ENCODE results near the gene MKLN1.
"Not testable (repeated sequence)": the region's sequence is repeated elsewhere in the genome, so short reads cannot be mapped to it uniquely, and the experiment has no call there.

Gene MKLN1

DNA sequence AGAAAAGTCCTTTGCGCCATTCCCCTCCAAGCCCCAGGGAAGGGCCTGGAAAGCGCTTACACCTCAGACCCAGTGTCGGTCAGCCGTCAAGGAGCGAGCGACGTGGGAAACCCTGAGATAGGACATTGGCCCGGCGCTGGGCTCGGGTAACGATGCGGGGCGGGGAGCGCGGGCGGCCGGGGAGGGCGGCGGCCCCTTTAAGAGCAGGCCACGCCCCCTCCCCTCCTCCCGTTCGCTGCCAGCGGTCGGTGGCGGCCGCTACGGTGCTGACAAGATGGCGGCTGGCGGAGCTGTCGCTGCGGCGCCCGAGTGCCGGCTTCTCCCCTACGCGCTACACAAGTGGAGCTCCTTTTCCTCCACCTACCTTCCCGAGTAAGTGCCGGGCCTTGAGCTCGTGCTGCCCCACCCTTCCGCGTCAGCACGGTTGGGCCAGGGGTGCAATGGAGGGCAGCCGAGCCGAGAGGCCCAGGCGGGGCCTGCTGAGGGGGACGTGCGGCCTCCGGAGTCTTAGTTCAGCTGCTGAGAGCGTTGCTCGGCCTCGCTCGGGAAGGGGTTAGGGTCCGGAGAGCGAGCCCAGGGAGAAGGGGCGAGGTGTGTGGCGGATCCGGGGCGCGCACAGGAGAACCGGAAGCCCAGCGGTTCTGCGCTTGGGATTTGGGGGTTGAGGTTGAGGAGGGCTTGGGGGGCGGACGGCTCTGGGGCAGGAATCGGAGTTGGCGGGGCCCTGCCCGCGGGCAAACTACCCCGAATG is at the start of gene MKLN1:
Gene MKLN1 (plus strand): TSS at position 251 of the 751 bp plus-strand sequence. CDS start 24 bp downstream, at position 275.
- DNase-seq = peak; percentile 85 to 91

DNA sequence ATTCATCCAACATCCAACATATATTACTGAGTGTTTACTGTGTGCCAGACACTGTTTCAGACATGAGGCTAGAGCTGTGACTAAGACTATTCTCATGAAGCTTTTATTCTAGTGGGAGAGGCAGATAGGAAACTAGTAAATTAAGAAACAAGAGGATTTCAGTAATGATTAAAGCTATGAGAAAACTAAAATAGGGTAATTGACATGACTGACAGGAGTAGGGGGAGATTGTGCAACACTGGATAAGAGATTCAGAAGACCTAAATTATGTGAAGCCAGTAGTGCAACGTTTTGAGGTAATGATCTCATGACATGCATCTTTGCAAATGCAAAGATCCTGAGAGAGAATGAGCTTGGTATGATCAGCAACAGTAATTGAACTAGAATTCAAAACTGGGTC is 48.6 kb upstream of the MKLN1 start:
- DNase-seq = no peak

DNA sequence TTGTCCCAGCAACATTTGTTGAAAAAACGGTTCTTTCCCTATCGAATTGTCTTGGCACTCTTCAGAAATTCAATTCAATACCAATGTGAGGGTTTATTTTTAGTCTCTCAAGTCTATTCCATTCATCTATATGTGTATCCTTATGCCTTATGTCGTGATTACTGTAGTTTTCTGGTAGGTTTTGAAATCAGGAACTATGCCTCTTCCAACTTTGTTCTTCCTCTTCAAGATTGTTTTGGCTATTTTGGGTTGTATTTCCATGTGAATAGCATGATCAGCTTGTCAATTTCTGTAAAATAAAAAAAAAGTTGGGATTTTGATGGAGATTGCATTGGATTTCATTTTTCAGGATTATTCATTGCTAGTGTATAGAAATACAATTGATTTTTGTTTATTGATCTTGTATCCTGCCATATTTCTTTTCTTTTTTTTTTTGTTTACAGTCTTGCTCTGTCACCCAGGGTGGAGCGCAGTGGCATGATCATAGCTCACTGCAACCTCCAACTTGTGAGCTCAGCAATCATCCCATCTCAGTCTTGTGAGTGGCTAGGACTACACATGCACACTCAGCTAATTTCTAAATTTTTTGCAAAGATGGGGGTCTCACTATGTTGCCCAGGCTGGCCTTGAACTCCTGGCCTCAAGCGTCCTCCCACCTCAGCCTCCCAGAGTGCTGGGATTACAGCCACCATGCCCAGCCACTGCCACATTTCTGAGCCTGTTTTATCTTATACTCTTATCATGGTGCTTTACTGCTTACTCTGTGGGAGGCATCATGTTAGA is 46.2 kb upstream of the MKLN1 start:
- DNase-seq = no peak

DNA sequence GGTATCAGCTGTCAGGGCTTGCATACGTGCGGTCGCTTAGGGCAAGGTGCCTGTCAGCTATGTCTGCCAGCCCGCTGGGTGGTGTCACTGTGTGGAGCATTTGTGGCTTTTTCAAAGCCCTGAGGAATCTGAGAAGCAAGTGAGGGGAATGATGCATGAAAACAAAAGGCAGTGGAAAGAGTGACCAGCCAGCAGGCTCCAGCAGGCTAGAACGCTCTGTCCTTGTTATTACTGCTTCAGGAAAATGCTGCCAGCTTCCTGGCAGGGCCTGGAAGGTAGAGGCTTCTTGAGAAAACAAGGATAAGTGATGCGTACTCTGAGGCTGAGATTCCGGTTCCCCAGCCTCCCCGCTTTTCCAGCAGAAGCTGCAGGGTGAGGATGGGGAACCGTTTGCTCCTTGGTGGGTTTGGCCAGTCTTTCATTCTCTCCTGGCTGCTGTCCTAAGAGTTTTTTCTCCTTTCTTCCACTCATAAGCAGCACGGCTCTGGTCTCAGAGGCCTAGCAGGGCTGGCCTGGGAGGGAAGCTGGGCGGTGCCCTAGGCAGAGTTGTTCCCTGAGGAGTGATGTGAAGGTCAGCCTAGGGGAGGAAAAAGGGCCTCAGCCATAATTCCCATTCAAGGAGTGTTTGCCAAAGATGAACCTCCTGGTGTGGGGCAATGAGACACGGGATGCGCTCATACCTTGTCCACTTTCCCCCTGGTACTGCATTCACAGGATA is 42.8 kb upstream of the MKLN1 start:
- DNase-seq = no peak

DNA sequence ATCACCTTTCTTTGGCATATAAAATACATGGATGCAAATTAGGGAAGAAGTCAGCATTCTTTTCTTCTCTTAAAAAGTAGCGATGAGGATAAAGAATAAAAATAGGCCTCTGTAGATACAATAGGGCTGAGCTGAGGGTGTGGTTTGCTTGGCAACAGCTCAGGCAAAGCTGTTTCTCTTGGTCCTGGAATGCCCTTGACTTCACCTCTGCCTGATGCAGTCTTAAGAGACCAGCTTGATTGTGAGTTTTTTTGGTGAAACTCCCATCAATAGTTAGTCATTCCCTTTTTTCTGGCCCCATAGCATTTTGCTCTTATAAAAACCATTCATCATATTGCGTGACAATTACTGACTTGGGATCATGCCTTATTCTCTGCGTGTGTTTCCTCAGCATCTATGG is 42.1 kb upstream of the MKLN1 start:
- DNase-seq = no peak

DNA sequence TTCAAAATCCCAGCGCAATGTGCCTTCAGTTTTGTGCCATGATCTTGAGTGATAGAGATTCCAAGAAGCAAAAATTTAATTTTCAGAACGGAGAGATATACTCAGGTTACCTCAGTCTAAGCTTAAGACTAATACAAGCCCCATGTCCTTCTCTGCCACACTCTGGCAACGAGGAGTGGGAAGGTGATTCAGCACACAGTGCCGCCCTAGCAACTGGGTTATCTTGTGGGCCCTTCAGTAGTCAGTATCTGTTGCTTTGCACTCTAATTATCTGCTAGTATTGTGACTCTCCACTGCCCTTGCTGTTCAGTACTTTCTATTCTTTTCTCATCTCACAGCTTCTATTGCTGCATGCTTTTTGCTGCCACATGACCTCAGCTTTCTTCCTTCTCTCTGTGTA is 39.2 kb upstream of the MKLN1 start:
- DNase-seq = no peak

DNA sequence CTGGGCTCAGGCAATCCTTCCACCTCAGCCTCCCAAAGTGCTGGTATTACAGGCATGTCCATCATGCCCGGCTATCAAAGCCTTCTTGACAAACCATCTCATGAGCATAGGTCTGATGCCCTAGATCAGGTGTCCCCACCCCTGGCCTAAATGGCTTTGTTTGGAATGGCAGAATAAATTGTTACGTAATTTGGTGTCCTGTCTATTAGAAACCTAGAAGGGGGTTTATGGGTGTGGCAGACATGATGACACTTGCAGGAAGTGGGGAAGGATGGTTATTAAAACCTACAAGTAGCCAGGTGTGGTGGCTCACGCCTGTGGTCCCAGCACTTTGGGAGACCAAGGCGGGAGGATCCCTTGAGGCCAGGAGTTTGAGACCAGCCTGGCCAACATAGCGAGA is 38.6 kb upstream of the MKLN1 start:
- DNase-seq = no peak

DNA sequence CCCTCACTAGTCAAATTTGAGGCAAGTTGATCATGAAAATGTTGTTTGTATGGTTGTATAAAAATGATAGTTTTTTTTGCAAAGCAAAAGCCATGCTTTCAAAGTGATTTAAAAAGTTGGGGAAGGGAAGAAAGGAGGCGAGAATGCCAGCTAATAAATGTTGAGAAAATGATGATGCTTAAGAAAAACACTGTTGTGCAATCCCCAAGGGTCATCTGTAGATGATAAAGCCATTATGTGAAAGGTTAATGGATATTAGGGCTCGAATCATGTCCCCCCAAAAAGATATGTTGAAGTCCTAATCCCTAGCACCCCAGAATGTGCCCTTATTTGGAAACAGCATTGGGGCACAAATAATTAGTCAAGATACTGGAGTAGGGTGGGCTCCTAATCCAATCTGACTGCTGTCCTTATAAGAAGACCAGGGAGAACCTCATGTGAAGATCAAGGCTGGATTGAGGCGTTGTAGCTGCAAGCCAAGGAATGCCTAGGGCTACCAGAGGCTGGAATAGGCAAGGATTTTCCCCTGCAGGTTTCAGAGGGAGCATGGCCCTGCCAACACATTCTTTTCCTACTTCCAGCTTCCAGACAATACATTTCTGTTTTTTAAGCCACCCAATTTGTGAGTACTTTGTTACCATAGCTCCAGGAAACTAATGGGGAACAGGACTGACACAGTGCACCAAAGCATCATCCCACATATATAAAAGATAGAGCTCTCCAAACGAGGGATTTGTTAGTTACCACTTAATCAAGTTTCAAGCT is 35.4 kb upstream of the MKLN1 start:
- DNase-seq = no peak

DNA sequence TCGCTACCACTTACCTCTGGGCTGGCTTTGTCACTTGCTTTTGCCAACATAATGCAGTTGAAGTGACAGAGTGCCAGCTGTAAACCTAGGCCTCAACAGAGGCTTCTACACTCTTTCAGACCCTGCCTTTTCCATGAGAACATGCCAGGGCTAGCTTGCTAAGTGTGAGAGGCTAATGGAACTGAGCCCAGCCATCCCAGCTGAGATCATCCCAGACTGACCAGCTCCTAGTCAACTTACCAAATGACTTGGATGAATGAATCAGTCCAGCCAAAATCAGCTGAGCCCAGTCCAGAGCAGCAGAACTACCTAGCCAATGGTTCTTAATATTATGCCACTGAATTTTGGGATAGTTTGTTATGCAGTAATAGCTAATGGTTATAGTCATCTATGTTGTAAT is 34.7 kb upstream of the MKLN1 start:
- DNase-seq = no peak

DNA sequence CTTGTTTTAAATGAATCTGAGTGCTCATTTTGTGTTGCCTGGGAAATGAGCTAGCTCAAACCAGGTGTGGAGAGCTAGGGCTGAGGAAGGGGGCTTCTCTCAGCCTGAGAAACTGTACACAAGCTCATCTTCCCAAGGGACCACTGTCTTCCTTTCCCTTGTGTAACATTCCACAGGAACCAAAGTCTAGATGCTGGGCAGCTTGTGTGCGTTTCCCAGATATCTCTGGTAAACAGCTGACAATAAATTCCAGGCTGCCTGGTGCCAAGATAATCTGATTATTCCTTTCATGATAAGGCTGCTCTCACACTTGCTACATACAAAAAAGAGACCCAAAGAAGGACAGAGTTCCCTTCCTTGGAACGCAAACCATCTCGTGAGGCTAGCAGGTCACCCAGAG is 33.1 kb upstream of the MKLN1 start:
- no peak for DNase-seq

DNA sequence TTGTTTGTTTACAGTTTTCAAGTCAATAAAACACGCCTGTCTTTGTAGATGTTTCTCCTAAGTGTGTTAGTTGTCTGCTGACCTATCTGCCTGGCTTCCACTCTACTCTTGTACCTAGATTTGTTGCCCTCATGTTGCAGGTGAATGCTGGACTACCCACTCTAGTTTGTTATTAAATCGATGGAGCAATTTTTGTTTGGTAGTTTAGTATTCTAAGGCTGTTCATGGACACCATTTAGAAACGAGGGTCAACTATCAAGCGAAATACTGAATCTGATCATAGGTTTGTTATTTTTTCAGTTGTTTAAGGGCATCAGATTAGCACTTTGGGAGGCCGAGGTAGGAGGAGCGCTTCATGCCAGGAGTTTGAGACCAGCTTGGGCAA is 29.1 kb upstream of the MKLN1 start:
- no peak for DNase-seq

DNA sequence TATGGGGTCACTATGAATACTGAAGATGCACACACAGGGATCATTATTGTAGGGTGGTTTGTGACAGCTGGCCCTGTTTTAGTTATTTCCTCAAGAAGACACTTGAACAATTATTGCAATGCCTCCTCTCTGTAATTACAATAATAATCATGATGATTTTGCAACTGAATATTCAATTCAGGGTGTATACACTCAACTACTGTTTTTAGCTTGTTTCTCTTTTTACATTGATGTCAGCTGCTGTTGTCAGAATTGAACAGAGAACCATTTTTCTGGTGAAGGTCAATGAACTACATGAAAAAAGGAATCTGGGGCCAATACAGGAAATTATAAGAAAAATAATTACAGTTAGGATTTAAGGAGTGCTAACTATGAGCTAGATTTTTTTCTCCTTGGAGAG is 28.6 kb upstream of the MKLN1 start:
- DNase-seq = no peak

DNA sequence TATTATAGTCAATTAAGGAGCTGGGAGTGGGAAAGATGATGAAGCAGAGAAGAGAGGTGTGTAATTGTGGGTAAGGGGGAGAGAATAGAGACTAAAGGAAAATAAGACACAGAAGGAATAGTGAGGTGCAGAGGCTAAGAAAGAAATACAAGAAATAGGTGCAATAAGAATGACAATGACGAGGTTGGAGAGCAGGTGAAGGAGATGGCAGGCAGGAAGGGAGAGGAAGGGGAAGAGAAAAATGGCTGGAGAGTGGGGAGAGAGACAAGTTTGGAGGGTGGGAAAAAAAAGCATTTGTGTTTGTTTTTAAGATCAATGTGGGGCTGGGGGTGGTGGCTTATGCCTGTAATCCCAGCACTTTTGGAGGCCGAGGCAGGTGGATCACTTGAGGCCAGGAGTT is 27.6 kb upstream of the MKLN1 start:
- no peak for DNase-seq

DNA sequence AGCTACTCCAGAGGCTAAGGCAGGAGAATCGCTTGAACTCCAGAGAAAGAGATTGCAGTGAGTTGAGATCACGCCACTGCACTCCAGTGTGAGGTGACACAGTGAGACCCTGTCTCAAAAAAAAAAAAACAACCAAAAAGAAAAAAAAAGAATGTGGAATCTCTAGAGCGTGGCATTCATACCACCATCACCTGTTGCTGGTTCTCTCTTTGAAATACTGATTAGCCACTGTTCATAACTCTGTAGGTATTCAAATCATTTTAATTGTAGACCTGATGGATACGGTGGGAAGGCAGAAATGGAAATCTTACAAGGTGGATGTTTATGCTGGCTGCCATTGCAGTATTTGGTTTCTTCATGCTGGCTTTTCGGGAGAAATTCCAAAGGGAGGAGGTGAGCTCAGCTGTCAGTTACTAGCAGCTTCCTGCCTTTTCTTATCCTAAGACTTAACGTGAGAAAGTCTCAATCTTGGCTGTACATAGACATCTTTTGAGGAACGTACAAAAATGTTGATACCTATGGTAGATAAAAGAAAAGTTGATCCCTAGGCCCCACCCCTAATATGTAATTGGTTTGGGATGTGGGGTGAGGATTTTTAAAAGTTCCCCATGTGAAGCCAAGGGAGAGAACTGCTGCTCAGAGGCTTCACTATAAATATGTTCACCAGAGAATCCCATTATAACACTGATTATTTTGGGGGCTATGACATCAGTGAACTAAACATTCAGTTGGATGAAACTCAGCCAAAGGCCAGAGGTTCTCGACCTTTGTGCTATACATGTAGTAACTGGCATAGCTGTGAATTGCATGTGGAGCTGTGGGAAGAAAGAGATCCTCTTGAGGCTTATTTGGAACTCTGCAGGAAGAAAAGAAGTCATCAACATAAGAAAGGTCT is 26.9 kb upstream of the MKLN1 start:
- no peak for DNase-seq

DNA sequence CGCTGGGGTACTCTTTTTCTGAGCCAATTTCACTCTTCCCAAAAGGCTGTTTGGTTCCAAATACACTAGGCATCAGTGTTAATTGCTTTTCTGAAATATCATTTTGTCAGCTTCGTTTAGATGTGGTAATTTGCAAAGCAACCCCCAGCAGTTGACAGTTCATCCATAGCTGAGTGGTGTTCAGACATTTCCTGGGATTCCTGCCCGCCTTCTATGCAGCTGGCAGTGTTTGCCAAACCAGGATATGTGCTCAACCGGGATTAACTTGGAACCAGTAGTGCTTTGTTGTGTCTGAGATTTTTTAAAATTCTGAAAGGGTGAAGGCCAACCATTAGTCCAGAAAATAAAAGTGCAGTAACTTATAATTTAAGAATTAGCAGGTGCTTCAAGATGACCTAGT is 25.2 kb upstream of the MKLN1 start:
- DNase-seq = no peak

DNA sequence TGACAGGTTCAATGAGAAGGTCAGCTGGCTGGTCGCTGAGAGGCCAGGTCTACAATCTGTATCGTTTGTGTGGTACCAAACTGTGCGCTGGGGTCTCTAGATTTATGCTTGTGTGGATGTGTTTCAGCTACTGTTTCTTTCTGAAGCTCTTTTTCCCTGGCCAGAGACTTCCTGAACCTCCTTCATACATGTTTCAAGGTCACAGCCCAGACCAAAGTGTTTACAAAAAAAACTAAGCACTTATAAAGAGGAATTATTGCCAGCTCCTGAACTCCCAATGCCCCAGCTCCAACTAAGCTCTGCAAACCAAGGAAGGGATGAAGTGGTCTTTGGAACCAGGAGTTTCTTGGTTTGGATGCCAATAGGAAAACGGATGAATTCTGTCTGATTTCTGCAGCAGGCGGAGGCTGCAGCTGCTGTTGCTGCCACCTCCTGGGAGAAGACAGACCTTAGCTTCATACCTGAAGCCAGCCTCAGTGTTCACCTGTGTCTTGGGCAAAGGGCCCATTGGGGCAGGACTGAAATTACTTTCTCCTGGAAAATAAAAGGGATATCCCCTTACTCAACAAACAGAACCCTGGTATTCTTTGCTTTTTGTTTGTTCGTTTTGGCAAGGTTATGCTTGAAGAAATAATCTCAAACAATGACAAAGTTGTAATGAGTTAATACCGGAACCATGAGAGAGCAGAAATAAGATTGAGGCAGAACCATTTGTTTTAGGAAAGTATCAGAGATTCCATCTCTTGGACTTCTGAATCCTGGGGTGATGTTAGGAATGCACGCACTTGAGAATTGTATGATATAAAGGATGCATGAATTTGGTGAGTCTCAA is 24.6 kb upstream of the MKLN1 start:
- no peak for DNase-seq

DNA sequence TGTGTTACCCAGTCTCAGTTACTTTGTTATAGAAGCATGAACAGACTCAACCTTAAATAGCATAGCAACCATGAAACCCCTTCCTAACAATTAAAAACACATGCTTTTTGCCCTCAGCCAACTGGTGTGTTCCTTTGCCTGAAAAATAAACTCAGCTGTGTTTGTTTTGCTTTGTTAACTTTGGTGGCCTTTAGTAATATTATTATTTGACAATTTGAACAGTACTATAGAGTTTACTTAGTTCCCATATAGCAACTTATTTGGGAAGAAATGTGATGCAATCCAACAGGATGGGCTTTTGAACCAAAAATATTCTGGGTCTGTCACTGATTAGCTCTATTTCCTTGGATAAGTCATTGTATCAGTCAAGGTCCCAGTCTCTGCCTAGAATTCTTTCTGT is 22.5 kb upstream of the MKLN1 start:
- DNase-seq = no peak

DNA sequence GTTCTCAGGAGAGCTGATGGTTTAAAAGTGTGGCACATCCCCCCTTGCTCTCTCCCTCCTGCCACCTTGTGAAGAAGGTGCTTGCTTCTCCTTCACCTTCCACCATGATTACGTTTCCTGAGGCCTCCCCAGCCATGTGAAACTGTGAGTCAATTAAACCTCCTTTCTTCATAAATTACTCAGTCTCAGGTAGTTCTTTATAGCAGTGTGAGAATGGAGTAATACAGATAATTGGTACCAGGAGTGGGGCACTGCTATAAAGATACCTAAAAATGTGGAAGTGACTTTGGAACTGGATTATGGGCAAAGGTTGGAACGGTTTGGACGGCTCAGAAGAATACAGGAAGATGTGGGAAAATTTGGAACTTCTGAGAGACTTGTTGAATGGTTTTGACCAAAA is 21.6 kb upstream of the MKLN1 start:
- not testable (repeated sequence) for DNase-seq

DNA sequence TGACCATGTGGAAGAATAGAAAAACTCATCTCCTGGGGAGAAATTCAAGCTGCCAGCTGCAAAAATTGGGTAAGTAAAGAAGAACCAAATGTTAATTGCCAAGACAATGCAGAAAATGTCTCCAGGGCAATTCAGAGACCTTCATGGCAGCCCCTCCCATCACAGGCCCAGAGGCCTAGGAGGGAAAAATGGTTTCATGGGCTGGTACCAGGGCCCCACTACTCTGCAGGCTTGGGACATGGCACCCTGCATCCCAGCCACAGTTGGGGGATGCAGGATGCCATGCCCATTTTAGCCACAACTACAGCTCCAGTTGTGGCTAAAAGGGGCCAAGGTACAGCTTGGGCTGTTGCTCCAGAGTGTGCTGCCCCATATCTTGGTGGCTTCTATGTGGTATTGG is 20.9 kb upstream of the MKLN1 start:
- DNase-seq = no peak

DNA sequence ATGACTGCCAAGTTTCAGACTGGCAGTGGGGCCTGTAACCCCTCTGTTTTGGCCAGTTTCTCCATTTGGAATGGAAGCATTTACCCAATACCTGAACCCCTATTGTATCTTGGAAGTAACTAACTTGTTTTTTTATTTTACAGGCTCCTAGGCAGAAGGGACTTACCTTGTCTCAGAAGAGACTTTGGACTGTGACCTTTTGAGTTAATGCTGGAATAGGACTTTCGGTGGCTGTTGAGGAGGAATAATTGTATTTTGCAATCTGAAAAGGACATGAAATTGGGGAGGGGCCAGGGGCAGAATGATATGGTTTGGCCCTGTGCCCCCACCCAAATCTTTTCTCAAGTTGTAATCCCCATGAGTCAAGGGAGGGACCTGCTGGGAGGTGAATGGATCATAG is 20.0 kb upstream of the MKLN1 start:
- DNase-seq = no peak

DNA sequence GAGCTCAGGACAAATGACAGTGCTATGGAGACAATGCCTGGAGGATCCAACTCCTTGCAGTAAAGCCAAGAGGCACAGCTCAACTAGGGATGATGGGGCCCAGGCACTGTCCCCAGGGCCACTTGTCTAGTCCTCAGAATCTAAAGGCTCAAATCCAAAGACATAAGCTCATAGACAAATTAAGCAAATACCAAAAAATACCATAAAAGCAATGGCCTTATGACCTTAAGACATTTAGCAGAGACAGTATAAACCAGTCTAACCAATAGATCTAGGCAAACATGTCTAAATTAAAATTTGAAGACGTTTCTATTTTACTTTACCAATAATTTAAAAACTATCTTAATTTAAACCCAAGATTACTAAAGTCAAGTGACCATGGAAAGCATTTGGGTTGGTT is 14.8 kb upstream of the MKLN1 start:
- no peak for DNase-seq
